Astrocyte of the spinal cord (primary cell): ENCODE results near the gene HOMER3.
A peak's percentile ranks its signal among the peaks of the same experiment; 100 is the strongest.

ENCODE experiments used
- DNase-seq: peaks from one replicate; pipeline ENCODE4 v3.0.0; 2011; ENCODE audit warnings: low read depth, low spot score
- H3K4me3 ChIP-seq: 2 replicates; pipeline ENCODE4 v1.5.1; 2011; ENCODE audit warnings: low read depth, mild to moderate bottlenecking, low read length, moderate library complexity
- in situ Hi-C: cut with HindIII; loops from 2 replicates; pipeline ENCODE4 v1.10.0; 2017; ENCODE audit warnings: low sequenced_read_pairs
- TF ChIP-seq, protein P1 (sequence below): IDR thresholded peaks from 2 replicates; pipeline ENCODE4 v1.5.1; 2012; ENCODE audit warnings: low read depth, mild to moderate bottlenecking, low read length, inconsistent platforms

The HOMER3 gene

DNA sequence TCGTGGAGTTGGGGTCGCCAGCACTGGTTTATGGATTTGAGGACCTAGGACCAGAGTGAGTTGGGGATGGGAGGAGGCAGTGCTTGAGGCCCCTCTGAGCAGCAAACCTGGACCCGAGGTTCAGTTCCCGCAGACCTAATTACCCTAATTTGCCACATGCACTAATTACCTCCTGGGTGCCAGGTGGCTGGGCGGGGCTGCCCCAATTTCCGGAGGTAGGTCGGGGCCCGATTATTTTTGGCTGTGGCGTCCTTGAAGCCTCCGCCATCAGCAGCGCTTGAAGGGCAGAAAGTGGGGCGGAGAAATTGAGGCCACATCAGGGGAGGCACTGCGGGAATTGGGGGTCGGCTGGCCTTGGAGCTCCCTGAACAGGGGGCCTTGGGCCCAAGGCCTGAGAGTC lies 5.9 kb upstream of the HOMER3 start:
- DNase-seq: no peak
- in situ Hi-C loops: no loop called here
- TF ChIP-seq, protein P1, sequence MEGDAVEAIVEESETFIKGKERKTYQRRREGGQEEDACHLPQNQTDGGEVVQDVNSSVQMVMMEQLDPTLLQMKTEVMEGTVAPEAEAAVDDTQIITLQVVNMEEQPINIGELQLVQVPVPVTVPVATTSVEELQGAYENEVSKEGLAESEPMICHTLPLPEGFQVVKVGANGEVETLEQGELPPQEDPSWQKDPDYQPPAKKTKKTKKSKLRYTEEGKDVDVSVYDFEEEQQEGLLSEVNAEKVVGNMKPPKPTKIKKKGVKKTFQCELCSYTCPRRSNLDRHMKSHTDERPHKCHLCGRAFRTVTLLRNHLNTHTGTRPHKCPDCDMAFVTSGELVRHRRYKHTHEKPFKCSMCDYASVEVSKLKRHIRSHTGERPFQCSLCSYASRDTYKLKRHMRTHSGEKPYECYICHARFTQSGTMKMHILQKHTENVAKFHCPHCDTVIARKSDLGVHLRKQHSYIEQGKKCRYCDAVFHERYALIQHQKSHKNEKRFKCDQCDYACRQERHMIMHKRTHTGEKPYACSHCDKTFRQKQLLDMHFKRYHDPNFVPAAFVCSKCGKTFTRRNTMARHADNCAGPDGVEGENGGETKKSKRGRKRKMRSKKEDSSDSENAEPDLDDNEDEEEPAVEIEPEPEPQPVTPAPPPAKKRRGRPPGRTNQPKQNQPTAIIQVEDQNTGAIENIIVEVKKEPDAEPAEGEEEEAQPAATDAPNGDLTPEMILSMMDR: no peak
- no peak overlapping the region for H3K4me3 ChIP-seq

DNA sequence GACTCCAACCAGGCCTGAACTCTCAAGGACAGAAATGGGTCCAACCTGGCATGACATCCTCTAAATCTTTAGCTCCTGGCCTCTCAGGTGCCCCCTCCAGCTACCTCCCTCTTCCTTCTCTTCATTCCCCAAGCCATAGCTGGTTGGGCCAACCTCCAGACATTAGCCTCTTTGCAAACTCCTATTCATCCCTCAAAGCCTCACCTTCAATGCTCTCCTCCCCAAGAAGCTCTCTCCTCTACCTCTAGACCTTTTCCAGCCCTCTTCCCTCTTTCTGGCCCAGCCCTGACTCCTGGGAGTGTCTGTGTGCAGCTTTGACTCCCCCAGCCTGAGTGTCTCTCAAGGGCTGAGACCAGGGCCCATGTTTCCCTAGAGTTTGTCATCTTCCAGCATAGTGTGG lies 5.3 kb upstream of the HOMER3 start:
- DNase-seq: no peak
- in situ Hi-C loops: no loop called here
- TF ChIP-seq, protein P1: no peak
- no peak overlapping the region for H3K4me3 ChIP-seq

DNA sequence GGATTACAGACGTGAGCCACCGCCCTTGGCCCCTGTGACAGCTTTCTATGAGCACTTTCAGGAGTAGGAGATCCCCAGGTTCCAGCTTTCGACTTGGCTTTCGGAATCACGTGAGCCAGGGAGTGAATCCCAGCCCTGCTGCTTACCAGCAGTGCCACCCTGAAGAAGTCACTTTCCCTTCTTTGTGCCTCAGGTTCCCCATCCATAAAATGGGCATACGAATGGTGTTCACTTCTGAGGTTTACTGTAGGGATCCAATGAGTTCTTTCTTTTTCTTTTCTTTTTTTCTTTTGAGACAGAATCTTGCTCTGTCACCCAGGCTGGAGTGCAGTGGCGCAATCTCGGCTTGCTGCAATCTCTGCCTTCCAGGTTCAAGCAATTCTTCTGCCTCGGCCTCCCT lies 4.3 kb upstream of the HOMER3 start:
- in situ Hi-C loops: no loop called here
- DNase-seq: no peak
- no peak overlapping the region for H3K4me3 ChIP-seq
- TF ChIP-seq, protein P1: no peak

DNA sequence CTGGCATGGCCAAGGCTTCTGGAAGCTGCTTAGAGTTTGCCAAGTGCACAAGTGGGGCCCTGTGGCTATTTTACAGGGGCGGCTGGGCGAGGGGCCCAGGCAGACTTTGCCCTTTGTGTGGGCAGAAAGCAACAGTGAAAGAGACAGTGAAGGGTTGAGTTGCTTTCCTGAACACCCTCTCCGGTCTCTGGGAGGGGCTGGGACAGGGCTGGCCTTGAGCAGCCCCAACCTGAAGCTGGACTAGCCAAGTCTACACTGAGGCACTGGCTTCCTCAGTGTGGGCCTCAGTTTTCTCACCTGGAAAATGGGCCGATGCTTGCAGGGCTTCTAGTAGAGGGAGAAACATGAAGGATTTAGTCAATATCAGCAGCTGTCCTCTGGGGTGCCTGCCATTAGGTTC lies 2.4 kb upstream of the HOMER3 start:
- no peak overlapping the region for H3K4me3 ChIP-seq
- DNase-seq: no peak
- TF ChIP-seq, protein P1: no peak
- in situ Hi-C loops: no loop called here

DNA sequence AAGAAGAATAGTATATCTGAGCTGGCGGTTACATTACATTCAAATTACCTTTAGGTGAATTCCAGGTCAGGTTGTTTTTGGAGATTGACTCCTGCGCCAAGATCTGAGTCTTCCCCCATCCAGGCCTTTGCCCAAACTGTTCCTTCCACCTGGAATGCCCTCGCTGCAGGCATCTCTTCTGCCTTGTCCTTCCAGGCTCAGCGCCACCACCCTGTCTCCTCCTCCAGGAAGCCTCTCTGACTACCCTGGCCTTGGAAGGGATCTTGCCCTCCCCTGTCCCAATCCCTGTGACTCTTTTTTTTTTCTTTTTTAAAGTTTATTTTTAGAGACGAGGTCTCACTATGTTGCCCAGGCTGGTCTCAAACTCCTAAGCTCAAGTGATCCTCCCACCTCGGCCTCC lies 1.7 kb upstream of the HOMER3 start:
- in situ Hi-C loops: no loop called here
- H3K4me3 ChIP-seq: no peak overlapping the region
- DNase-seq: no peak
- TF ChIP-seq, protein P1: no peak

DNA sequence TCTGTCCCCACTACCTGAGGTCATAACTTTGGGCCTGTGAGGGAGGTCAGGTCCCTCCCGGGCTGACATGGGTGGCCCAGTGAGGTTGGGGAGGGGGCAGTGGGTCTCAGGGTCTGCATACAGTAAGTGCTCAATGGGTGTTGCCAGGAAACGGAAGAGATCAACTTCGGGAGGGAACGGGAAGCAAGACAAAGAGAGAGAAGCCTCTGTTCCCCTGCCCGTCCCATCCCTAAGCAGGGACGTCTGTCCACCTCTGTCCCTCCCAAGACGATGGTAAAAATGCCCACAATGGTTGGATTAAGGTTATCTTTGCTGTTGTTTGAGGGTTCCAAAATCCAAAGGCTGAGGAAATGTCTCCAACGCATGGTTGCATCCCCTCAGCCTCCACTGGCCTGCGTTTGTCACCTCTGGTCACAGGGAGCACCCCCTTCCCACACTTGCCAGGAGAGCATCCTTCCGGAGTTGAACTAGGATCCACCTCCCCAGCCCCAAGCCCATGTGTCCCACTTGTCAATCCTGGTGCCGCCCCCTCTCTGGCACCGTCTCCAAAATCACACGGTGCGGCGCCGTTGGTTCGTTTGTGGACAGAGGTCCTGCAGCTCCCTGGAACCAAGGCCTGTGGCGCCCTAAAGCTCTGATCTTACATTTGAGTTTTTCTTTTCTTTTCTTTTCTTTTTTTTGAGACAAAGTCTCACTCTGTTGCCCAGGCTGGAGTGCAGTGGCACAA lies 774 bp upstream of the HOMER3 start:
- peak overlapping the region; percentile 27 for H3K4me3 ChIP-seq
- TF ChIP-seq, protein P1: no peak
- in situ Hi-C loops: no loop called here
- no peak for DNase-seq
